GM12878 (cell line): ENCODE measurements around the gene BTBD1. TPM values are rescaled to one million over a fixed set of nuclear protein-coding genes. Genes with fewer than 3 reads are reported as not detected.
"Not testable (repeated sequence)": the region's sequence is repeated elsewhere in the genome, so short reads cannot be mapped to it uniquely, and the experiment has no call there.

Source experiments
- ATAC-seq: fragments of 200-7000 bp; cut with Tn5 transposase; 3 replicates; pipeline ENCODE4 v1.9.1; 2020; ENCODE audit warnings: mild to moderate bottlenecking, moderate library complexity
- BruUV-seq: library from RNA; stranded (reverse); fragments of 400-500 nt; replicated peaks from 2 replicates; lab custom pipeline; 2021; lab: Mats Ljungman, UMichigan
- CTCF ChIA-PET: fragments of 300-600 bp; sonication (Branson Sonifier 250); formaldehyde crosslinking; extraction: SDS; loops from one replicate; lab custom pipeline; 2021; ENCODE audit warnings: inconsistent platforms; lab: Yijun Ruan, JAX
- POLR2A ChIA-PET: fragments of 350-600 bp; formaldehyde crosslinking; extraction: SDS; loops from one replicate; lab custom pipeline; 2021; ENCODE audit warnings: inconsistent platforms; lab: Charles Lee
- RAD21 ChIA-PET: fragments of 300-600 bp; sonication (Branson Sonifier 250); formaldehyde crosslinking; loops from one replicate; lab custom pipeline; 2023; ENCODE audit warnings: antibody characterized with exemption; ENCODE audit not compliant: unreplicated experiment; lab: Charles Lee
- SMC1A ChIA-PET: fragments of 300-600 bp; sonication (Branson Sonifier 250); formaldehyde crosslinking; loops from one replicate; lab custom pipeline; 2023; ENCODE audit not compliant: unreplicated experiment, uncharacterized antibody; lab: Charles Lee
- DNase-seq: peaks from one replicate; pipeline ENCODE4 v3.0.0-alpha.2; 2011; ENCODE audit warnings: low read depth, low spot score
- FAIRE-seq: peaks from 3 replicates; lab custom pipeline; 2011; peaks lifted over from hg19 to GRCh38; lab: Jason Lieb, UNC
- H2AFZ ChIP-seq: 2 replicates; pipeline ENCODE4 v1.6.0; 2011; ENCODE audit warnings: low read depth, low read length, control low read depth; ENCODE audit not compliant: control insufficient read depth
- H3K27ac ChIP-seq: 2 replicates; pipeline ENCODE4 v1.5.1; 2011; ENCODE audit warnings: control low read depth; ENCODE audit not compliant: control insufficient read depth, insufficient read depth
- H3K27me3 ChIP-seq, 2 experiments: replicated peaks in 1 of 2; 2 replicates each; pipeline versions ENCODE4 v1.6.0 to v1.6.1; 2011; ENCODE audit warnings: low read length in 1 of 2; ENCODE audit not compliant: control insufficient read depth in 2 of 2, insufficient read depth in 2 of 2
- H3K36me3 ChIP-seq, 2 experiments: 2 replicates each; pipeline ENCODE4 v1.5.1; 2011; ENCODE audit warnings: low read length in 1 of 2; ENCODE audit not compliant: control insufficient read depth in 2 of 2, insufficient read depth in 2 of 2
- H3K4me1 ChIP-seq: 2 replicates; pipeline ENCODE4 v1.6.1; 2011; ENCODE audit warnings: mild to moderate bottlenecking, low read length, moderate library complexity, mixed read lengths; ENCODE audit not compliant: control insufficient read depth, insufficient read depth
- H3K4me2 ChIP-seq: 2 replicates; pipeline ENCODE4 v1.6.0; 2011; ENCODE audit warnings: control low read depth; ENCODE audit not compliant: control insufficient read depth, insufficient read depth
- H3K4me3 ChIP-seq: fragments of 200-600 bp; sonication (generic); 2 replicates; pipeline ENCODE4 v1.5.1; 2016
- H3K79me2 ChIP-seq: 2 replicates; pipeline ENCODE4 v1.6.0; 2011; ENCODE audit warnings: low read length; ENCODE audit not compliant: control insufficient read depth, insufficient read depth
- H3K9ac ChIP-seq: 2 replicates; pipeline ENCODE4 v1.8.0; 2011; ENCODE audit warnings: low read length, control low read depth, mixed read lengths; ENCODE audit not compliant: control insufficient read depth, insufficient read depth
- H3K9me3 ChIP-seq: replicated peaks from 3 replicates; pipeline ENCODE4 v1.5.1; 2011; ENCODE audit warnings: mild to moderate bottlenecking, low read length; ENCODE audit not compliant: control insufficient read depth, insufficient read depth
- H4K20me1 ChIP-seq: 2 replicates; pipeline ENCODE4 v1.6.0; 2011; ENCODE audit not compliant: control insufficient read depth, insufficient read depth
- ATF3 ChIP-seq: IDR thresholded peaks from 2 replicates; pipeline ENCODE4 v1.6.1; 2011; ENCODE audit warnings: low read depth, mild to moderate bottlenecking, low read length, moderate library complexity, borderline replicate concordance; ENCODE audit errors: extremely low read depth
- ATF7 ChIP-seq: fragments of 450-650 bp; IDR thresholded peaks from 2 replicates; pipeline ENCODE4 v1.6.1; 2016; ENCODE audit warnings: low read depth, mild to moderate bottlenecking
- FOS ChIP-seq: IDR thresholded peaks from 3 replicates; pipeline ENCODE4 v1.6.1; 2011; ENCODE audit warnings: borderline replicate concordance; ENCODE audit not compliant: insufficient read length; ENCODE audit errors: extremely low read depth
- FOXM1 ChIP-seq: IDR thresholded peaks from 2 replicates; pipeline ENCODE4 v1.6.1; 2012; ENCODE audit warnings: low read depth, mild to moderate bottlenecking, inconsistent platforms, low read length, moderate library complexity
- GATAD2B ChIP-seq: fragments of 450-650 bp; conservative IDR thresholded peaks from 2 replicates; pipeline ENCODE4 v1.6.1; 2017; ENCODE audit warnings: low read depth, mild to moderate bottlenecking, moderate library complexity
- IKZF1 ChIP-seq: fragments of 450-650 bp; conservative IDR thresholded peaks from 2 replicates; pipeline ENCODE4 v1.6.1; 2017; ENCODE audit warnings: antibody characterized with exemption, mild to moderate bottlenecking
- NBN ChIP-seq: fragments of 450-650 bp; IDR thresholded peaks from 2 replicates; pipeline ENCODE4 v1.6.1; 2016
- NFXL1 ChIP-seq: fragments of 450-650 bp; IDR thresholded peaks from 2 replicates; pipeline ENCODE4 v1.6.1; 2017; ENCODE audit warnings: antibody characterized with exemption, mild to moderate bottlenecking, borderline replicate concordance
- NR2C2 ChIP-seq: IDR thresholded peaks from 2 replicates; pipeline ENCODE4 v1.6.1; 2011; ENCODE audit warnings: borderline replicate concordance, low read depth; ENCODE audit not compliant: control insufficient read depth, insufficient read length
- USF2 ChIP-seq: IDR thresholded peaks from 2 replicates; pipeline ENCODE4 v1.6.1; 2011; ENCODE audit warnings: low read depth, low read length, improper control_type of control experiment, borderline replicate concordance
- ZNF687 ChIP-seq: fragments of 450-650 bp; IDR thresholded peaks from 2 replicates; pipeline ENCODE4 v1.6.1; 2017; ENCODE audit warnings: mild to moderate bottlenecking, moderate library complexity
- WGBS: methylation state at CpG from one replicate; pipeline ENCODE4 v1.1.6; 2016; ENCODE audit warnings: low lambda C conversion rate; ENCODE audit not compliant: insufficient replicate concordance, insufficient coverage; ENCODE audit errors: missing lambda C conversion rate; 5-methylcytosine and 5-hydroxymethylcytosine counted together
- in situ Hi-C: fragments of 300-500 bp; cut with MboI; formaldehyde crosslinking; loops from 9 replicates; pipeline ENCODE4 v1.14.3; 2018; ENCODE audit warnings: mixed read lengths
- intact Hi-C: fragments of 100-400 bp; cut with micrococcal nuclease; formaldehyde crosslinking; loops from one replicate; pipeline ENCODE4 v1.14.2; 2022; ENCODE audit not compliant: unreplicated experiment
- polyA plus RNA-seq, 11 experiments: library from polyadenylated mRNA; depleted of rRNA in 4 of 11; unstranded in 6 of 11; stranded (reverse) in 5 of 11; fragments of >200 nt; fragmentation: Nextera tagmentation in 4 of 11; fragmentation: Illumina TruSeq in 1 of 11; extraction: Ambion mirVana in 4 of 11; extraction: Trizol in 1 of 11; gene quantifications; 1 replicate in 1 of 11; 2 replicates in 10 of 11; pipeline versions ENCODE4 v1.2.1 to v1.2.3, GENCODE V29; 2011 to 2016; ENCODE audit warnings: inconsistent platforms in 2 of 11, missing spikeins in 2 of 11, low read depth in 1 of 11
- total RNA-seq, 4 experiments: library from RNA; depleted of rRNA in 3 of 4; stranded (reverse); fragments of >200 nt in 3 of 4; fragmentation: Illumina TruSeq in 1 of 4; extraction: Trizol in 1 of 4; gene quantifications; 2 replicates each; pipeline versions ENCODE4 v1.2.1 to v1.2.3, GENCODE V29; 2013 to 2021

BTBD1 gene
- total and polyA plus RNA-seq, 10 of the 15 experiments (the other 5 are each of a cell fraction or from before 2014, with no cell fraction given): 17.5 to 90.4 (median 73.1) TPM

DNA sequence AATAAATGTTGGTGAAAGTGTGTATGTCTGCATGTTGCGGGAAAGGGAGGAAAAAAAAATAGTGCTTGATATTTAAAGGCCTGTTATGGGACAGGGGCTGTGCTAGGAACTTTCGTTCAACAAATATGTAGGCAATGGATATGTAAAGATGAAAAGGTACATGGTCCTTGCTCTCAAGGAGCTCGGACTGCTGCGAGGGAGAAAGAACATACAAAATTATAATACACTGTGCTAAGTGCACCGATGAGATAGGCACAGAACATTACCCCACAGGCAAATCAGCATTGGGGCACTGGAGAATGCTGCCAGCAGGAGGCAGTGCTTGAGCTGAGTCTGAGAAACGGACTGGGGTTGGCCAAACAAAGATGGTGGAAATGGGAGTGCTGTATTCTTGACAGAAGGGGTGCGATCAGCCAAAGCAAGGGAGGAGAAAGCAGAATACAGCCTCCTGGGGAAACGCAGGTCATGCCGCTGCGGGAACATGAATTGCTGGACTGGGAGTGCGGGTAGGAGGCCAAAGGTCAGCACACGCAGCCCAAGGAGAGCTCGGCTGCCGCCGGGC, 56.3 kb downstream of the BTBD1 start (continued):
- TF ChIP-seq USF2 (no peak), ATF7 (no peak), NBN (no peak; the same call in 1 of the 2 replicates), IKZF1 (no peak), FOXM1 (no peak), FOS (no peak), GATAD2B (no peak), NFXL1 (no peak), ATF3 (no peak), NR2C2 (no peak), ZNF687 (0 out of 2 replicates have a peak, but pooled peaks have one; percentile 14)

DNA sequence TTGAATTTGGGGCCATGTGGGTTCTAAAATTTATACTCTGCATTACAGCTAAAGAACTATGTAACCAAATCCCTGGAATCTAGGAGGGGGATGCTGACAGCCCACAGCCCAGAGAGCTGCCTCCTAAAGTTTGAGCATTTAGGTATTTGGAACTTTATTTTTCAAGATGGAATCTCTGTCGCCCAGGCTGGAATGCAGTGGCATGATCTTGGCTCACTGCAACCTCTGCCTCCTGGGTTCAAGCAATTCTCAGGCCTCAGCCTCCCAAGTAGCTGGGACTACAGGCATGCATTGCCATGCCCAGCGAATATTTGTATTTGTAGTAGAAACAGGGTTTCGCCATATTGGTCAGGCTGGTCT, 66.4 kb downstream of the BTBD1 start:
- WGBS: 100% methylated on average over 3 of the region's 3 CpGs
- H3K4me1 ChIP-seq, H3K36me3 ChIP-seq, ATAC-seq, H3K4me3 ChIP-seq, H2AFZ ChIP-seq, POLR2A ChIA-PET, H3K4me2 ChIP-seq, H3K9ac ChIP-seq, in situ Hi-C loops, H3K9me3 ChIP-seq, H3K27me3 ChIP-seq, DNase-seq, FAIRE-seq, H3K27ac ChIP-seq, H4K20me1 ChIP-seq, H3K79me2 ChIP-seq, BruUV-seq: not testable (repeated sequence)
- SMC1A ChIA-PET: interaction anchor here (0.8 to 1.7 kb wide), 12 partner anchors 9 to 470 kb away, joined by 3 to 16 read pairs (median 4); partner anchors contain the start of gene RAMAC
- RAD21 ChIA-PET: interaction anchor here (0.8 to 2.9 kb wide), 5 partner anchors 11 to 250 kb away, joined by 3 to 11 read pairs (median 7); partner anchors contain the start of genes C15orf40 and RAMAC
- intact Hi-C loops: loop anchor here (2.0 to 10.0 kb wide), 3 partner anchors 152 to 470 kb away; no protein-coding TSS in a partner anchor
- CTCF ChIA-PET: interaction anchor here (0.8 to 4.2 kb wide), 22 partner anchors 10 to 474 kb away, joined by 3 to 43 read pairs (median 4); partner anchors contain the start of genes C15orf40, FSD2 and RAMAC
